Activated CD8-positive, alpha-beta memory T cell treated with anti-CD3 and anti-CD28 coated beads, Interleukin-2, amount 50 U/mL, for 1 hour (primary cell): Measurements from ENCODE around the gene WNK2.
"Not testable (repeated sequence)": the region's sequence is repeated elsewhere in the genome, so short reads cannot be mapped to it uniquely, and the experiment has no call there.

Experiments
- DNase-seq: peaks from one replicate; pipeline ENCODE4 v3.0.0-alpha.2; 2020; ENCODE audit errors: extremely low read depth

The WNK2 gene

DNA sequence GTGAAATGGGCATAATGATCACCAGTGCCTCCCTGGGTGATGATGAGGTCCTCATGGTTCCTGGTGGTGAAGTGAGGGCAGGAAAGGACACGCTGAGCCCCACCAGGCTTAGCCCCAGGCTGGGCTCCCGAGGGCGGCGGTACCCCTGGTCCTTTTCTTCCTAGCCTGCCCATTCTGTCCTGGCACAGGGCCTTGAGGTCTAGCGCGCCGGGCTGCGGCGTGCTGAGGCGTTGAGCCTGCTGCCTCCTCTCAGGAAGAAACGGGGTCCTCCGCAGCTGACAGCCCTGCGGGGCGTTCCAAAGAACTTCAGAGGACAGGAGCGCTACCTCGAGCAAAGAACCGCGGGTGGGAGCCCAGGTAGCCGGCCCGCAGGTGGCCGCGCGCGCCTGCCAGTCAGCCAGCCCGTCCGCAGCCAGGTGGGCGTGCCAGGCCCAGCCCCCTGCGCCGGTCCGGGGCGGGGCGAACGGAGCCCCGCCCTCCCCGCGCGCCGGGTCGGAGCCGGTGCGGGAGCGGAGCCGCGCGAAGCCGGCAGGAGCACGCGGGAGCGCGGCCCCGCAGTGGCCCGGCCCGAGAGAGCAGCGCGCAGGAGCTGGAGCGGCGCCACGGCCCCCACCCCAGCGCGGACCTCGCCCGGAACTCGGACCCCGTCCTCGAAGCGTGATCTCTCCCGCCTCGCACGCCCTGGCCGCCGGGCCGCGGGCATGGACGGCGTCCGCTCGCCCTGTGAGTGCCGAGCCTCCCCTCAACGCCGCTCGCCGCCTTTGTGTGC, at the start of gene WNK2:
Gene WNK2, plus strand, starts transcription at position 477 of the 769 bp plus-strand sequence. CDS start 791 bp downstream, outside the sequence.
- no peak for DNase-seq

DNA sequence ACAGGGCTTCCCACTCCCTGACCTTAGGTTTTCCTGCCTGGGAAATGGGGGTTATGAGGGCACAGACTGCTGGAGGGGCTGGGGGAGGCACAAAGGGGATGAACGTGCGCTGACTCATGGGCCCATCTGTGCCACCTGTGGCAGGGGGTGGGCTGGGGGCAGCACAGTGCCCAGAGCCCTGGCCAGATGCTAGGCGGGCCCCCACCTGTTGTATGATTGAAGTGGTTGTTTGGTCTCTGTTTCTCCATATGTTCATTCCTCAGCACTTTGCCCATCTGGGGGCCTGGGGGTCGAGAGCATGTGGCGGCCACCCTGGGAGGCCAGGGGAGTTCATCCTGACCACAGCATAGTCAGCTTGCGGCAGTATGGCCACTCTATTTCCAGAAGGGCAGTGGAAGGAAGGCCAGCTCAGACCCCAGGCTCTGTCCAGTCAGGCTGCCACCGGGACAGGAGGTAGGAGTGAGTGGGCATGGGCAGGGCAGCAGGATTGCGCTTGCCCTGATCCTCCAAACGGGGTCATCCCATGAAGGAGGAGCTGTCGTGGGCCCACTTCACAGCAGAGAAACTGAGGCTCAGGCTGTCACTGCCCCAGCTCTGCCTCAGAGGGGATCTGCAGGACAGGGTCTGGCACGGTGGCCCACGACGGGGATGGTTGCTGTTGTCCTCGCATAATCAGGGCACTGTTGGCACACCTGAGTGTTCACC, 49.0 kb upstream of the WNK2 start:
- DNase-seq, result no peak

DNA sequence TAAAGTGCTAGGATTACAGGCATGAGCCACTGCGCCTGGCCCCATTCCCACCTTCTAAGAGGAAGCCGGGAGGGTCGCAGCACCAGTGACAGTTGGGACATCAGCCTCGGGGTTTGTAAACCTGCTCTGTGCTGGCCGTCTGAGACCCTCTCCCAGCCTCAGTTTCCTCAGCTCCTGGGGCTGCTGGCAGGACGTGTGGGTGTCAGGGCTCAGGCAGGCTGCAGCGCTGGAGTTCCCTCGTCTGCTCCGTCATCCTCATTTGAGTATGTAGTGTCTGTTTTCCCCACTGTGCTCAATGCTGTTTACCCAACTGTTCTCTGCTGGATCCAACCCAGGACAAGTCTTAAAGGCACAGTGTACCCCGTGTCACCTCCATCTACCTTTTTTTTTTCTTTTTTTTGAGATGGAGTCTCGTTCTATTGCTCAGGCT, 47.9 kb upstream of the WNK2 start:
- DNase-seq, result no peak

DNA sequence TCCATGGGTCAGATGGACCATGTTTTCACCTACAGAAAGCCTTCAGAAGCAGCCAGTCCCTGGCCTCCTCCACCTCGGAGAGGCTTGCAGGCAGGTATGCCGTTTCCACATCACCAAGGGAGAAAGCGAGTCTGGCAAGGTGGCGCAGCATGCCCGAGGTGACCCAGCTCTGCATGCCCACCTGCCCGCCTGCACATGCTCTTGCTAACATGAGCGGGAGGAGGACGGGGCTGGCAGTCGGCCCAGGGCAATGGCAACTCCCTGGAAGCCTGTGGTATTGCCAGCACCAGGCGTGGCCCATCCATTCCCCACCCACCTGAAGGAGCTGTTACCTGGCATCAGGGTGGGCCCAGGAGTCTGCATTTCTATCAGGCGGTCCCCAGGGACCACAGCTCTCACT, 46.6 kb upstream of the WNK2 start:
- no peak for DNase-seq

DNA sequence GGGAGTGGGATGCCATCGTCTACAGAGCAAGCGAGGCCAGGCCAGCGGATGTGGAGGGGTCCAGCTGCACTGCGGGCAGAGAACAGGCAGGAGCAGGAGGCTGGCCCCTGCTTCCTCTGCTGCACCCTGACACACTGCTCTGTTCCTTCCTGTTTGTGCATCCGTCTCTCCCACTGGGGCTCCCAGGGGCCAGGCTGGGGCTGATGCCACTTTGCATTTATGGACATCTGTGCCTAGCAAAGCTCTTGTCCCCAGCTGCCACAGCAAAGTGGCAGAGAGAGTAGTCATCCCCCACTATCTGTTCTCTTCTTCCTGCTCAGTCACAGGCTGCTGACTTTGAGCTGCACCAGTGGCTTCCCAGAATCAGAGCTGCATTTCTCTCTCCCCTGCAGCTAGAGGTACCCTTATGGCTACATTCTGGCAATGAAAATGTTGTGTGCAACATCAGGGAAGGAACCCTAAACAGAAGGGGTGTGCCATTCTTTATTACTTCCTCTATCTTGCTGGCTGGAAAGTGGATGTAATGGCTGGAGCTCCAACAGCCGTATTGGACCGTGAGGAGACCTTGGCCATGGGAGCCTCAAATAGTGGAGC, 45.7 kb upstream of the WNK2 start:
- no peak for DNase-seq

DNA sequence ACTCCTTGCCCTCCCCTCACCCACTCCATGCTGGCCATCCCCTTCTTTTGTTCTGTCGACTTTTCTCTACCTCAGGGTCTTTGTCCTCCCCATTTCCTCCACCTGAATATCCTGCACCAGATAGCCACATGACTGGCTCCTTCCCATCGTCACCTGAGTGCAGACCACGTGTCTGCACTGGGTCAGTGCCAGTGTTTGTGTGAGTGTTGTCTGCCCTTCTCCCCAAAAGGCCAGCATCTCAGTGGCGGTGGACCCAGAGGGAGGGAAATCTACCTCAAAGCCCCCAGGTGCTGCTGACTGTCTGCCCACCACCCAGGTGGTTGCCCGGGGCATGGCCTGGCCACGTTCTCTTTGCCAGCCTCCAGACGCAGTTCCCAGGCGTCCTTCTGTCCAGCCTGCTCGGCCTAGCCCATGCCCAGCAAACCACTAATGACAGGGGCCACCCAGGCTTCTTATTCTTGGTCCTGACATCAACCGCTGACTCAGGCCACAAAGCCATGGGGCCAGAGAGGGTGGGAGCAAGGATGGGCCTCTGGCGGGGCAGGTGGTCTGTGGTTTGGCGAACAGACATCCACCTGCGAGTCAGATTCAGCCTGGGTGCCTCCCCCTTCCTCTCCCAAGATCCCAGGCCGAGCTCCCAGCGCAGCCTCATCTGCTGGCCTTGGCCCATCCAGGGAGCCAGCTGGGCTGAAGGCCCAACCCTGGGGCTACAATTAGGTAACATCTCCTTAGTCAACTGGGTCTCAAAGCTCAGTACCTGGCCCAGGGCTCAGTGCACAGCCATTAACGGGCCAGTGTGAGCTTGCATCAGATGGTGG, 44.4 kb upstream of the WNK2 start:
- no peak for DNase-seq

DNA sequence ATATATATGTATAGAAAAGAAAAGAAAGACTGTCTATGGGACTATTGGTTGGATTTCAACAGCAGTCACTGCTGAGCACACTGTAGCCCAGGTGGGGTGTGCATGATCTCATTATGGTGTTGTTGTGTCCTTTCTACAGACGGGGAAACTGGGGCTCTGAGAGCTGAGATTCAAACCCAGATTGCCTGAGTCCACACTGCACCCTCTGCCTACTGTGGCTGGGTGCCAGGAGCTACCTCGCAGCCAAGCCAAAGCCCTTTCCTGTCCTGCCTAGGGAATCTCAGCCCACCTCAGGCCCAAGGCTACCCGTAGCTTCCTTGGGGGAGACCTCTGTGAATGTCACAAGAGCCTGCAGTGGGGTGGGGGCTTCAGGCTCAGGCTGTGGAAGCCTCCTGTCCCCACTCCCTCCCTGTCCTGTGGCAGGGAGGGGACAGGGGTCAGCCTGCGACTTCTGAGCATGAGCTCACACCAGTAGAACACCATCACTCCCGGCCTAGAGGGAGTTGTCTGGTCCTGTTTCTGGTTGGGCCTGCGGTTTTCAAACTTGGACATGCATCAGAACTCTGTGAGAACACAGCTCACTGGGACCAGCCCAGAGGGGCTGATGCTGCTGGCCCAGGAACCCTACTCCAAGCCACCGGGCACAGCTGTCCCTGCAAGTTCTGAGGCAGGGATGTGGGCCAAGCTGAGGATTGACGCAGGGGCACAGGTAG, 42.0 kb upstream of the WNK2 start:
- no peak for DNase-seq

DNA sequence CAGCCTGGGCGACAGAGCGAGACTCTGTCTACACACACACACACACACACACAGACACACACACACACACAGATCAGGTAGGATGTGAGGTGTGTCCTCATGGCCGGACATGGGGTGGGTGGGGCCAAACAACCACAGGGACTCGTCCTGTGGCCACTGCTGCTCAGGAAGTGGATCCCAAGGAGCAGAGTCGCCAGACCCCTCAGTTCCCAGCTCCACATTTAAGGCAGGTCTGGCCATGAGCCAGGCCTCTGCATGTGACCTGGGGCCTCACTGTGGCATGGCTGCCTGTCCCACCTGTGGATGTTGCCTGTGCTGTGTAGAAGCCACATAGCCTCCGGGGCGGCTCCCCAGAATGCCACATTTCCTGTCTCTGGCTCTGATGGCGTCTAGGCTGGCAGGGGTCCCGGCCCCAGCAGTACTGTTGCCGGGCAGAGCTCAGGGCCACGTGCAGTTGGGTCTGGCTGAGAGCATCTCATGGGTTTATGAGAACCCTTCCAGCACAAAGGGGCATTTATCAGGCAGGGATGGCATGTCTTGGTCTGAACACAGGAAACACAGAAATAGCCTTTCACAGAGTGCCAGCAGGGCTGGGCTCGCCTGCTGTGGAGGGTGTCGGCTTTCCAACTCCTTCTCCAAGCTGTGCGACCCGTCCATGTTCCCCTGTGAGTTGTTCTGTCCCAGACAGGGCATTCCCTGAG, 40.0 kb upstream of the WNK2 start:
- DNase-seq, result peak; percentile 37

DNA sequence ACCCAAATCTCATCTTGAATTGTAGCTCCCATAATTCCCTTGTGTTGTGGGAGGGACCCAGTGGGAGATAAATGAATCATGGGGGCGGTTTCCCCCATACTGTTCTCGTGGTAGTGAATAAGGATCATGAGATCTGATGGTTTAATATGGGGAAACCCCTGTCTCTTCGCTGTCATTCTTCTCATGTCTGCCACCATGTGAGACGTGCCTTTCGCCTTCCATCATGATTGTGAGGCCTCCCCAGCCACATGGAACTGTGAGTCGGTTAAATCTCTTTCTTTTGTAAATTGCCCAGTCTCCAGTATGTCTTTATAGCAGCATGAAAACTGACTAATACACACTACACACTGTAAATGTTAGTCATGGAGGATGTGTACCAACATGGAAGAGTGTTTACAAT, 37.2 kb upstream of the WNK2 start:
- not testable (repeated sequence) for DNase-seq

DNA sequence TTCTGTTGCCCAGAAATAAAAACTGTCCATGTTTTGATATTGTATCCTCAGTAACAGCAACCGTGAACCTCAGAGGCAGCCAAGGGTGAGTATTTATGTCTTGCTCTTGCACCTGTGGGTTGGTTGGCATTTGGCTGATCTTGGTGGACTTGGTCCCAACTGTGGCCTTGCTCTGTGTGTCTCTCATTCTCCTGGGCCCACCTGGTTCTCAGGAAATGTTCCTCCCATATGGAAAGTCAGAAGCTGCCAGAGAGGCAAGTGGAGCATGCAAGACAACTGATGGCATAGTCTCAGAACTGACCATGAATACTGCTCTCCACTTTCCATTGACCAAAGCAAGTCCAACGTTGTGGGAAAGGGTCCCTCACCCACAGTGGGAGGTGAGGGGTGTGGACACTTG, 36.3 kb upstream of the WNK2 start:
- DNase-seq, result no peak

DNA sequence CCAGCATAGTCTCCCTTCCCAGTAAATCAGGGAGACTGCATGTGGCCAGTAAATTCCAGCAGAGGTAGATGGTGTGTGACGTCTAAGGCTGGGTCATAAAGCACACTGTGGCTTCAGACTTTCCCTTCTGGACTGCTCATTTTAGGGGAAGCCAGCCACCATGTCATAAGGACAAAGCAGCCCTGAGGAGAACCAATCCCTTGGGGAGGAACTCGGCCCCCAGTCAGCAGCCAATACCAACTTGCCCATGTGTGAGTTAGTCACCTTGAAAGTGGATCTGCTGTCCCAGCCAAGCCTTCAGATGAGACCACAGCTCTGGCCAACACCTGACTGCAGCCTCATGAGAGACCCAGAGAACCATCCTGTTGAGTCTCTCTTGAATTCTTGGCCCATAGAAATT, 35.2 kb upstream of the WNK2 start:
- DNase-seq, result no peak

DNA sequence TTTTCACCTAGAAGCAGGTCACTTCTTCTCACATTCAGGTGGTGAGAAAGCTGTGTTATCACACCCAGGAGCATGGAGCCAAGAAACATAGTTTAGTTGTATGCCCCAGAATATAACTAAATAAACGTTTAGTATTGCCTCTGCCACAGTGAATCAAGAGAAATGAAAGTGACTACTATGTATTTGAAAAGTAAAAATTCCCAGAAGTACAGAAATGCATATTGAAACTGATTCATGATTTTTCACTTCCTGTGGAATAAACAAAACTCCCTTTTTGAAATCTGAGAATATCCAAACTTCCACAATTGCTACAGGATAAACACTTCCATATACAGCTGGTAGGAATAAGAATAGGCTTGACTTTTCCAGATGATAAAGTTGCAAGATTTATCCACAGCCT, 34.6 kb upstream of the WNK2 start:
- no peak for DNase-seq

DNA sequence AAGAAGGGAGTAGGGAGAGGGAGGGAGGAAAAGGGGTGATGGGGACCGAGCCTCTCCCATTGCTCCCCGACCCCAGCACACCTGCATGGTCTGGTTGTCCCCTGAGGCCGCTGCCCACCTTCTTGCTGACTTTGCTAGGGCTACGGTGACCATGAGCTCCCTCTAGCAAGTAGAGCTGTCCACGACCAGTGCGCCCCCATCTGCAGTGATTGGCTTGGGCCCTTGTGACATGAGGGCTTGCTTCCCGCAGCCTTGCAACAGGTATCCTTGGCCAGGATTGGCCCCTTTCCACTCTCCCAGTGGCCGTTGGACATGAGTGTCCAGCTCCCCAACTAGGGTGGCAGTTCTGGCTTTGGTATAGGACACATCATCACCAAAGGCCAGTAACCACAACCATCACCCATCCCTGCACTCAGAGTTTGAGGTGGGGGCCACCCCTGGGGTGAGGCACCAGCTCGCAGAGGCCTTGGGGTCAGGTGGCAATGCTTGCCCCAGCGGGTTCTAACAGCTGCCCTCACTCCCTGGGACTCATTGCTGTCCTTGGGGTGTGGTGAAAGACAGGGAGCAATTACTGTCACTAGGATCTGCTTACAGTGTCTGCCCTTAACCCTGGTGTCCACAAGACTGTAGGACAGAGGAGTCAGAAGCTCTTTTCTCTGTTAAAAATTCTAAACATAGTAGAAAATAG, 32.7 kb upstream of the WNK2 start:
- no peak for DNase-seq

DNA sequence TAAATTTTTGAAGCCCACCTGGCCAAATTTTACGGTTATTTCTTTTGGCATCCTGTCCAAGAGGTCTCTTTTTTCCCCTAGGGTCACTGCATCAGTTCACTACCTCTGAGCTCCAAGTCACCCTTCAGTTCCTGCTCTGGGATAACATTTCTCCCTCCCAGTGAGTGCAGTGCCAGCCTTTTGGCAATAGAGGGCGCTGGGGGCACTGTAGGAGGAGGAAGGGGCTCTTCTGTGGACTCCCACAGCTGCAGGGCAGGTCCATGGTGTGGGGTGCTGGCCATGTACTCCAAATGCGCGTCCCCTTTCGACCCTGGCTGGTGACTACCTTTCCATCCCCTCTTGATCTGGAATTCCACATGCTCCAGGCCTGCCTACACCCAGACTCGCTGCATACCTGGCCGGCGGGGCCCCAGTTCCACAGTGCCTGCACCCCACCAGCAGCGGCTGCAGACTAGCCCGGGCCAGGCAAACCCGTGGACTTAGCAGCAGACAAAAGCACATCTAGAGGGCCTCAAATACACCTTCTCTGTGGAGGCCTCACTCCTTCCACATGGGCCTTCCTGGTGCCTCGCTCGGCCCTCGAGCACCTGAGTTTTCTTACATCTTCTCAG, 29.5 kb upstream of the WNK2 start:
- DNase-seq, result no peak

DNA sequence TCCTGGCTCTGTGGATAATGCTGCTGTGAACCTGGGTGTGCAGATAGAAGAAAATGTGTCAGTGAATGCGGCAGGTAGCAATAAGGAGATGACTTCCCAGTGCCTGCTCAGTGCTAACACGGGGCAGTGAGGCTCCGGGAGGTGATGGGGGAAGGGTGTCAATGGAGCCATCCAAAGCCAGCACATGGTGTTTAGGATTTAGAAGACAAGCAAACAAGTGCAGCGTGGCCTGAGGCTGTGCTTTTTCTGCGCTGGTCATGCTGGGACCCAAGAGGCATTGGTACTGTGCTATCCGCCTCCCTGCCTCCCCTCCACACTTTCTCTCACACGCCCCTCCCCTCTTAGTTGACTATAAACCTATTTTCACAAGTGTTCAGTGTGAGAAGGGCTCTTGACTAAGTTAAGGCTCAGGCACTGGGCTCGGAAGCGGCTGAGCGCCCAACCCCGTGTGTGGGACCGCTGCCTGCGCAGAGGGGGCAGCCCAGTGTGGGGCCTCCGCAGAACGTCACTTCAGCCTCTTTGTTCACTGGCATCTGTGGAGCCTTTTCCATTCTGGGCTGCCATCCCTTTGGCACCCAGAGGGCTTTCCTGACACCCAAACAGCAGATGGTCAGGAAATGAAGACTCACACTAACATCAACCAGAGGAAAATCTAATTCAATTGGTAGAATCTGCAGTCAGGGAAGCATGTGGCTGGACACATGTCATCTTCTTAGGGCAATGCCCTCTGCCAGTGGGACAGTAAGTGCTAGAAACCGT, 28.0 kb upstream of the WNK2 start:
- no peak for DNase-seq

DNA sequence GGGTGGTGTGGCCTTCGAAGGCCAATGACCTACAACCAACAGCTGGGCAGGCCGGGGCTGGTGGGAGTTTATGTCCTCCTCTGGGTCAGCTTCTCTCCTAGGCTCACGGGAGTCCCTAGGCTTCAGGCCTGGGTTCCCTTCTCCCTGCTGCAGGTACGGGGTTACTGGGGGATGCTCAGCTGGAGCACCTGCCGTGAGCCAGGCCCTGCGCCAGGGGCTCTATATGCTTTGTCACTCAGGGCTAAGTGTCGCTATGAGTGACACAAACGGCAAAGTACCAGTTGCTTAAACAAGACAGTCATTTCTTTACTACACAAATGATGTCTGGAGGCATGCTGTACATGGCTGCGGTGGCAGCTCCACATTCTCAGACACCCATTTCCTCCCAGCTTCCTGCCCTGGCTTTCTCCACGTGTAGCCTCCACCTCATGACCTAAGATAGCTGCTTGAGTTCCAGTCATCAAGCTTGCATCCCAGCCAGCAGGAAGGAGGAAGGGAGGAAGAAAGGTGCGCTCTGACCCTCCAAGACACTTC, 27.4 kb upstream of the WNK2 start:
- DNase-seq, result no peak

DNA sequence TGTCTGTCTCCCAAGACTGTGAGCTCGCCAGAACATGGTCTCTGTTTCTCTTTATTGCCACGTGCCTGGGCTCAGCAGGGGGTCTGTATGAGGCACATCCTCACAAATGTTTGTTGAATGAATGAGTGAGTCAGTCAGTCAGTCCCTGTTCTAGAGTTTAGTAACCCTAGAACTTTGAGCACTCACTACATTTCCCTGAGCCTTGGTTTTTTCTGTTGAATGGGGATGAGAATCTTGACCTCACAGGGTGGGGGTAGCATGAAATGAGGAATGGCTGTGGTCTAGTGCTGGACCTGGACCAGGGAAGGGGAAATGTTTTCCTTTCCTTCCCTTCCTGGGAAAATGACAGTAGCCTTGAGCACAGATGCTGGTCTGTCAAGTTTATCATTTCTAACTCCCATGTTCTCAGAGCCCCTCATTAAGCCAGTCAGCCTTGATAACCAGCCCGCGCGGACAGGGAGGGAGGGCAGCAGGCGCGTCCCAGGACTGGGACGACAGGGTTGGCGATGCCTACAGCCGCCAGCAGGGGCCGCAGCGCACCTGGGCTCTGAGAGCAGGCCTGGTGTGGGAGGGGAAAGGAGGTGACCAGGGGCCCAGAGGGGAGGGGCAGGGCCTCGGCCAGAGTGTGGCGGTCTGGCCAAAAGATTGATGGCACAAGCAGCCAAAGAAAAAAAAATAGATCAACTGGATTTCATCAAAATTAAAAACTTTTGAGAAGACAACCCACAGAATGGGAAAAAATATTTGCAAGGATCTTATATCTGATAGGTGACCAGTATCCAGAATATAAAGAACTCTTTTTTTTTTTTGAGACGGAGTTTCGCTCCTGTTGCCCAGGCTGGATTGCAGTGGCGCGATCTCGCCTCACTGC, 24.1 kb upstream of the WNK2 start:
- DNase-seq, result no peak
